Superior temporal gyrus (tissue), 1 donor: ENCODE results near the gene SMAD3.

Experiments
- DNase-seq: peaks from one replicate; pipeline ENCODE4 v3.0.0-alpha.2; 2016; ENCODE audit errors: extremely low spot score

Gene SMAD3

GRCh38 chr15:67179411-67179995 lies 114.1 kb downstream of the SMAD3 start:
- no peak for DNase-seq

GRCh38 chr15:67180035-67180434 lies 114.6 kb downstream of the SMAD3 start:
- DNase-seq: no peak

- DNase-seq: no peak
Measured at GRCh38 chr15:67180514-67181191, 115.3 kb downstream of the SMAD3 start.

- DNase-seq: no peak
Measured at GRCh38 chr15:67181221-67181639, 115.8 kb downstream of the SMAD3 start.

GRCh38 chr15:67183443-67184169 lies 118.2 kb downstream of the SMAD3 start:
- DNase-seq: no peak

GRCh38 chr15:67184208-67184925 lies 119.0 kb downstream of the SMAD3 start:
- no peak for DNase-seq

GRCh38 chr15:67185051-67185450 lies 119.6 kb downstream of the SMAD3 start:
- DNase-seq: no peak

- no peak for DNase-seq
Measured at GRCh38 chr15:67185621-67186225, 120.3 kb downstream of the SMAD3 start.

GRCh38 chr15:67186226-67186649 lies 120.8 kb downstream of the SMAD3 start:
- no peak for DNase-seq

- no peak for DNase-seq
Measured at GRCh38 chr15:67186688-67187087, 121.3 kb downstream of the SMAD3 start.

GRCh38 chr15:67187351-67187854 lies 122.0 kb downstream of the SMAD3 start:
- no peak for DNase-seq

GRCh38 chr15:67188551-67189218 lies 123.3 kb downstream of the SMAD3 start:
- DNase-seq: no peak

- DNase-seq: no peak
Measured at GRCh38 chr15:67189326-67190051, 124.1 kb downstream of the SMAD3 start.

GRCh38 chr15:67190326-67190725 lies 124.9 kb downstream of the SMAD3 start:
- no peak for DNase-seq

- no peak for DNase-seq
Measured at GRCh38 chr15:67190813-67191212, 125.4 kb downstream of the SMAD3 start.

- no peak for DNase-seq
Measured at GRCh38 chr15:67192185-67192820, 126.9 kb downstream of the SMAD3 start.

- DNase-seq: no peak
Measured at GRCh38 chr15:67193223-67193990, 128.0 kb downstream of the SMAD3 start.

- DNase-seq: no peak
Measured at GRCh38 chr15:67194171-67195114, 129.0 kb downstream of the SMAD3 start.
